GM19043 (cell line): Measurements from ENCODE around the gene GET4.

Experiments used
- ATAC-seq: cut with Tn5 transposase; IDR thresholded peaks from one replicate; pipeline ENCODE4 v1.9.1; 2021; ENCODE audit warnings: low read depth; ENCODE audit not compliant: unreplicated experiment

The GET4 gene

DNA sequence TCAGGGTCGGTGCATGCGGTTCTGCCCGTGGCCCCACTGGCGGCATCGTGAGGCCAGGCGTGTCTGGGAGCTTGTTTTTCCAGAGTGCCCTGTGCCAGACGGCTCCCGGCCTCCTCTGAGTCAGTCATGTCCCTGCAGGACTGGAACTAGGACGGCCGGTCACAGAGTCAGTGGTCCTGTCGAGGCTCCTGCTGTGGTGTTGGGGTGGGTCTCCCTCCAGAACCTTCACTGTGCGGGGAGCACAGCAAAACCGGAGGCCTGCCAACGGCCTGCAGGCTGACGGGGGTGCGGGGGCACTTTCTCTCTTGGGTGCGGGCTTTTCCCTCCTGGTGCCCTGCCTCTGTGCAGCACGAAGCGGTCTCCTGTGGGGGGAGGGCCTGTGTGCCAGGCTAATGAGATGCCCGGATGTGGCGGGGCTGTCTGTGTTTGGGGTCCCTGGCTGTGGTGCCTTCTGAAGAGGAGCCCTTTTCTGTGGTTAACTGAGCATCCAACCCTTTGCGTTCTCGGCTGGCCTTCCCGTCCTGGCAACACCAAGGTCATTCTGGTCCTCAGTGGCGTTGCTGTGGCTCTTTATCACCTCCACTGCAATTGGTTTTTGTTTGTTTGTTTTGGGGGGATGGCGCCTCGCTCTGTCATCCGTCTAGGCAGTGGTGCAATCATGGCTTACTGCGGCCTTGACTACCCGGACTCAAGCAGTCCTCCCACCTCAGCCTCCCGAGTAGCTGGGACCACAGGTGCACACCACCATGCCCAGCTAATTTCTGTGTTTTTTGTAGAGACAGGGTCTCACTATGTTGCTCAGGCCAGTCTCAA, 8.0 kb downstream of the GET4 start:
- no peak for ATAC-seq

DNA sequence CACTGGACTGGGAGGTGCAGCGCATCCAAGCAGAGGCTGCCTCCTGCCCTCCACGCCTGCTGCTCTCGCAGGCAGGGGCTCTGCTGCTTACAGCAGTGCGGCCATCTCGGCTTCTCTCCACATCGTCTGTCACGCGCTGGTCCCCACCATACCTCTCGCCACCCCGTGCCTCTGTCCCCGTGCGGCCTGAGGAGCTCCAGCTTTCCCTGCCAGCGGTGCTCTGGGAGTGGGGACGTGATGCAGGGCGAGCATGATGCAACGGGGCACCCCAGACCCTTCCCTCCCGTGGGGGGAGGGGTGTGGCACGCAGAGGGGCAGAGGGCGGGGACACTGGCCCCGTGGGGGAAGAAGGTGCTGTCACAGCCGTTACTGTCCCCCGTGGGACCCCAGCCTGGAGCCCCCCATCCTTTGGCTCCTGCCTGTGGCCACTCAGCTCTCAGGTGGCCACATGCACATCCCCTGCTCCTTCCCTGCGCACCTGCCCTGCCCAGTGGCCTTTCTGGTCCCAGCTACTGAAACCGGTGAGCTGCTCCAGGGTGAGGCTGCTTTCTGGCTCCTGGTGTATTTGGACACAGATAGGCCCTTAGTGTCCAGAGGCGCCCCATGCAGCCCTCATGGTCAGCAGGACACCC, 9.0 kb downstream of the GET4 start:
- no peak for ATAC-seq

DNA sequence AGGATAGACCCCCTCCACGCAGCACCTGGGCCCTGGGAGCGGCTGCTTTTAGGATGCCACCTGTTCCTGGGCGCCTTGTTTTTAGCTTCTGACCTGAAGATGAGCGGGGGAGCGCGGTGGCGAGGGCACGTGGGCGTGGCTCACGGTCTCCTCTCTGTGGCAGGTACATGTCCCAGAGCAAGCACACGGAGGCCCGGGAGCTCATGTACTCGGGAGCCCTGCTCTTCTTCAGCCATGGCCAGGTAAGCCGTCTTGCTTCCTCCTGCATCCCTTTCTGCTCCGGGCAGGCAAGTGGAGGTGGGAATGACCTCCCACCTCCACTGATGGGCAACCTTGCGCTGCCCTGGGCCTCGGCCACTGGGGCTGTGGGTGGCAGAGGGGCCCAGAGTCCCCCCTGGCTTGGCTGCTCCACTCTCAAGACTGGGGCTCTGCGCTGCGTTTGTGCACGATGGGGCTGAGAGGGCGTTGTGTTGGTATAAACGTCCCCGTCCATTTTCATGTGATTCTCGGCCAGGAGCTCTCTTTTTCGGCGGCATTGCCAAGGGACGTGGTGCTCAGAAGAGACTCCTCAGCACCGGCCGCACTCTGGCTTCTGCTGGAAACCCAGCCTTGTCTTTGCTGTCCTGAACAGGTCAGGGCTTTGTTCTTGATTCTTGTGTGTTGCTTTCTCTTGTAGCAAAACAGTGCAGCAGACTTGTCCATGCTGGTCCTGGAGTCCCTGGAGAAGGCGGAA, 9.7 kb downstream of the GET4 start:
- no peak for ATAC-seq

DNA sequence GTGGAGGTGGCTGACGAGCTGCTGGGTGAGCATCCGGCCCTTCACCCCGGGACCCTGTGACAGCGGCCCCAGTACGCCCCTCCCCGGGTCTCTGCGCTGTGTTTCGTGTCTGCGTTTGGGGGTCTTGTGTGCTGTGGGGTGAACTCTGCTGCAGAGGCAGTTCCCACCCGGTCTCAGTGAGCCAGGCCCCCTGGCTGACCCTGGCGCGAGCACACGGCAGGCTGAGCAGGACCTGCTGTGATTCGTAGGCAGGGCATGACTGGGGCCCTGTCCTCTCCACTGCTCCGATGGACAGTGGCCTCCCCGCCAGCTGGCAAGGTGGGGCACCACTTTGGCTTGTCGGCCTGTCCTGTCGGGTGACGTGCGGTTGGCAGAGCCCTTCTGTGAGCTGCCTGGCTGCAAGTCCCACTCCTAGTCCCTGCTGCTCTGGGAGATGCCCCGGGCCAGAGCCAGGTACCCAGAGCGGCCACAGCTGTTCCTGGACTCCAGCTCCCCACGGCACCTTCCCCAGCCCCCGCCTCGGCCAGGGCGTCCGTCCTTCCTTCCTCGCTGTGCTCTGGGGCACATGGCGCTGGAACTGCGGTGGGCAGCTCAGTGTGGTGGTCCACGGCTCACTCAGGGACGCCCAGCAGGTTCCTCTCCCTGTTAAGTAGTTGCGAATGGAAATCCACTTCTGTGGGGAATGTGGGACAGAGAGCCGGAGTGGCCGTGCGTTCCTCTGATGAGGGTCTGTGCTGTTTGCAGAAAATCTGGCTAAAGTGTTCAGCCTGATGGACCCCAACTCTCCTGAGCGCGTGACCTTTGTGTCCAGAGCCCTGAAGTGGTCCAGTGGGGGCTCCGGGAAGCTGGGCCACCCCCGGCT, 10.5 kb downstream of the GET4 start:
- no peak for ATAC-seq

DNA sequence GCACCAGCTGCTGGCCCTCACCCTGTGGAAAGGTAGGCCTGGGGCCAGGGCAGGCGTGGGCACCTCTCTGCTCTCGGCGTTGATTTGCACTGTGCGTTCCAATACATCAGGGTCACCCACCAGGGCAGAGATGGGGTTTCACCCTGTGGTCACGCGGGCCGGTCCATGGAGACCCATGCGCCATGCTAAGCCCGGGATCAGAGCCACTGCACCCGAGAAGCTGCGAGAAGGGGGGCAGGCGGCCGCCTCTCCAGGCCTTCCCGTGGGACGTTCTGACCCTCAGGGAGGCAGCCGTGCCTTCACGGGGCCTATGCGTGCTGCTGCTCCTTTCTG, 11.1 kb downstream of the GET4 start:
- ATAC-seq, result no peak

DNA sequence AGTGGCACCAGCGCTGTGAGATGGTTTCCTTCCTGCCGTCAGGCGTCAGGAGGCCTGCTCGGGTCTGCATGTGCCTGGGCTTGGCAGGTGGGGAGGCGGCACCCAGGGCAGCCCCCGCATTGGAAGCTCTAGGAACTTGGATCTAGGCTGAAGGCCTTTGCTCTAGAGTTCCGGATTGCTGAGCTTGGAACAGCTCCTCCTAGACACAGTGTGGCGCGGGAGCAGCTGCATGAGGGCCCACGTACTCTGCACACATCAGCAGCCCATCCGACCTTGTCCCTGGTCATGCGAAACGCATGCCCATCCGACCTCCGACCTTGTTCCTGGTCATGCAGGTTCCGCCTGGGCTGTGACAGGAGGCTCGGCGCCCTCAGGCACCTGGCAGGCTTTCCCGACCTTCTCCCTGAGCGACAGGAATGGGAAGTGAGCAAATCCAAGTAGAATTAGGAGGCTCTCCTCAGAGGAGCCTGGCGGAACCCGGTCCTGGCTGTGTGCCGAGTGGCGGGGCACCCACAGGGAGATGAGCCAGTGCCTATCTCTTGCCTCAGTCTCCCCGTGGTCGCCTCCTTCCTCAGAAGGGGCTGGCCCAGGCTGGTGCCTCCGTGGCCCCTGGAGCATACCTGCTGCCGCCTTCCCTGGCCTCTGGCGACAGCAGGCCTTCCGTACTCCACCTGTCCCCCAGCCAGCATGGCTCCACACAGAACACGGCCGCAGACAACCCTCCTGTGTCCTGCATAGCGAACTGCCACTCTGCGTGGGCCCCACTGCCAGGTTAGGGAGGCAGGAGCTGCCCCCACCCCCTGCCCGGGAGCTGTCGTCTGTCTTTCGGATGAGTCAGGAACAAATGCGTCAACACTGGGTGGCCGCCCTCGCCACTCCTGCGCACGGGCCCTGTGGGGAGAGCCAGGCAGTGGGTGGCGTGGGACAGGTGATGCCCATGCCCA, 12.0 kb downstream of the GET4 start:
- no peak for ATAC-seq

DNA sequence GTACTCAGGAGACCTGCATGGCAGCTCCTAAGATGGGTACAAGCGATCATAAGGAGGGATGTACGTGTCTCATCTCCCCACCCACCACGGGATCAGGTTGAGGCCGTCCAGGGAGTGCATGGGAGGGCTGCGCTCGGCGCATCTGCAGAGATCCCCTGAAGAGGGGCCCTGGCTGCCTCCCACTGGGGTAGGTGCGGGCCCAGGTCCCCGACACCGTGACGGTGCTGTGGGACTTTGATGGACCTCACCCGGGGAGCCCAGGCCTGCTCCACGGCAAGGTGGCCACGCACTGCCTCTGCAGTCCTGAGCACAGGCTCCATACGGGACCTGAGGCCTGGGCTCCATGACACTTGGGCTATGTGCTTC, 12.7 kb downstream of the GET4 start:
- ATAC-seq, result no peak

DNA sequence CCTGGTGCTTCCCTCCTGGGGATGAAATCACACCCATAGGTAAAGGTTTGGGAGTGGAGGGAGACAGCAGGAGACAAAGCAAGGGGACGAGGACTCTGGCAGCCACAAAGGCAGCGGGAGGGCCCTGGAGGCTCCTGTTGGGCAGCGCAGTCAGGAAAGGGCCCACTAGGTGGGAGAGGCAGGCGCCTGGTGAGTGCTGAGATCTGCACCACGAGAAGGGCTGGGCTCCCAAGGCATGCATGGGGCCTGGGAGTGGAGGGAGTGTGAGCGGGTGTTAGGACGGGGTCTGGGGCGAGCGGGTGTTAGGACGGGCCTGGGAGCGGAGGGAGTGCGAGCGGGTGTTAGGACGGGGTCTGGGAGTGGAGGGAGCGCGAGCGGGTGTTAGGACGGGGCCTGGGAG, 13.0 kb downstream of the GET4 start:
- ATAC-seq, result no peak

DNA sequence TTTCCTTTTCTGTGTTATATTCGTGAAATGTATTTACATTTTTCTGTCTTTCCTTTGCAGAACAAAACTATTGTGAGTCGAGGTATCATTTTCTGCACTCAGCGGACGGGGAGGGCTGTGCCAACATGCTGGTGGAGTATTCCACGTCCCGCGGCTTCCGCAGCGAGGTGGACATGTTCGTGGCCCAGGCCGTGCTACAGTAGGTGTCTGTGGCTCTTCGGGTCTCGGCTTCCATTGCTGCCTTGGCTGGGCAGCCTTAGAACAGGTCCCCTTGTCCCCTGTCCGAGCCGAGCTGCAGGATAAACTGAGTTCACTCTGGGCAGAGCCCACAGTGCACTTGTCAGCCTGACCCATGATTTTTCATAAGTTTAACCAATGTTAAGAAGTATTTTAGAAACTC, 14.5 kb downstream of the GET4 start:
- no peak for ATAC-seq

DNA sequence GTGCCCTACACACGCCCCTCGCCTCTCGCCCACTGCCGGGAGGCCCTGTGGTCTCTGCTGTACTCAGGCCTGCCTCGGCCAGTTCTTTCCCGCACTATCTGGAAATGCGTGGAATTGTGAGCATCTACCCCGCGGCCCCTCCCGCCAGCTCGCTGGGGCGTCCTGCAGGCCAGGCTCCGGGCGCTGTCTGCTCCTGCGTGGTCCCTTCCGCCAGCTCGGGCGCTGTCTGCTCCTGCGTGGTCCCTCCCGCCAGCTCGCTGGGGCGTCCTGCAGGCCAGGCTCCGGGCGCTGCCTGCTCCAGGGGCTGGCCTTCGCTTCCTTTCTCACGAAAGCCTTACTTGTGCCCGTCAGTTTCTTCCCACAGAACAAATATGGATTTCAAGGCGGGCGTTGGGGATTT, 14.9 kb downstream of the GET4 start:
- no peak for ATAC-seq

DNA sequence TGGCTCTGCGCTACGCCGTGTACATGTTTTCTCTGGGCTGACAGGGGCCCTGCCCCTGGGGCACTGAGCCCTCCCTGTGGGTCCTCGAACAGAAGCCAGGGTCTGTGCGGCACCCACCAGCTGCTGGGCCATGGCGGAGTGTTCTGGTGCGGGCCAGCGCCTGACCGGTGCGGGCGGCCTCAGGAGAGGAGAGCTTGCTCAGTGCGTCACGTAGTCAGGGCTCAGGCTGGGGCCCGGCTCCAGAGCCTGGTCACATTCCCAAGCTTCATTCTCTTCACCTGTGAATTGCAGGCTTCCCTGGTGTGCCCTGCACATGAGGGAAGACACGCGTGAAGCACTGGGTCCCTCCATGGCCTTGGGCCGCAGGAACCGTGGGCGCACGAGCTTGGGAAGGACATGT, 15.5 kb downstream of the GET4 start:
- ATAC-seq, result no peak

DNA sequence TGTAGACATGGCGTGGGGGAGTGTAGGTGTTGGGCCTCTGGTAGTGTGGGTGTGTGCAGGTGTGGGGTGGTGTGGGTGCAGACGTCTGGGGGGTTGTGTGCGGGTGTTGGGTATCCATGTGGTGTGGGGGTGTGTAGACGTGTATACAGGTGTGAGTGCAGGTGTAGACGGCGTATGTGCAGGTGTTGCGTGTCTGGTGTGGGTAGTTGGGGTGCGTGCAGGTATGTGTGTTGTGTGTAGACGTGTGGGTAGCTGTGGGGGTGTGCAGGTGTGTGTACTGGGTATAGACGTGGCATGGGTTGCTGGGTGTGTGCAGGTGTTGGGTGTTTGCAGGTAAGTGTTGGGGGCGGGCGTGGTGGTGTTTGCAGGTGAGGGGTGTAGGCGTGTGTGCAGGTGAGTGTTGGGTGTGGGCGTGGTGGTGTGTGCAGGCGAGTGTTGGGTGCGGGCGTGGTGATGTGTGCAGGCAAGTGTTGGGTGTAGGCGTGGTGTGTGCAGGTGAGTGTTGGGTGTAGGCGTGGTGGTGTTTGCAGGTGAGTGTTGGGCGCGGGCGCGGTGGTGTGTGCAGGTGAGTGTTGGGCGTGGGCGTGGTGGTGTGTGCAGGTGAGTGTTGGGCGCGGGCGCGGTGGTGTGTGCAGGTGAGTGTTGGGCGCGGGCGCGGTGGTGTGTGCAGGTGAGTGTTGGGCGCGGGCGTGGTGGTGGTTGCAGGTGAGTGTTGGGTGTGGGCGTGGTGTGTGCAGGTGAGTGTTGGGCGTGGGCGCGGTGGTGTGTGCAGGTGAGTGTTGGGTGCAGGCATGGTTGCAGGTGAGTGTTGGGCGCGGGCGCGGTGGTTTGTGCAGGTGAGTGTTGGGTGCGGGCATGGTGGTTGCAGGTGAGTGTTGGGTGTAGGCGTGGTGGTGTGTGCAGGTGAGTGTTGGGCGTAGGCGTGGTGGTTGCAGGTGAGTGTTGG, 16.6 kb downstream of the GET4 start:
- ATAC-seq, result no peak

DNA sequence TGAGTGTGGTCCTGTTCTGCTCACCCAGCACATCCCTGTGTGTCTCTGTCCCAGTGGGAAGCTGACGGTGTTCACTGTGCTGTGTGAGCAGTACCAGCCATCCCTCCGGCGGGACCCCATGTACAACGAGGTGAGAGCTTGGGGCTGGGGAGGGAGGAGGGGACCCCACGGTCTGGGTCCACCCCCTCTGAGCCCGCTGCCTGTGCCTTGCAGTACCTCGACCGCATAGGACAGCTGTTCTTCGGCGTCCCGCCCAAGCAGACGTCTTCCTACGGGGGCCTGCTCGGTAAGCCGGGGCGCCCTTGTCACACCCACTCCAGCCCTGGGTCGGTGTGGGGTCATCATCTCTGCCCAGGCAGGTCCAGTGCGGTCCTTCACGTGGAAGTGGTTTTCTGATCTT, 17.3 kb downstream of the GET4 start:
- no peak for ATAC-seq

DNA sequence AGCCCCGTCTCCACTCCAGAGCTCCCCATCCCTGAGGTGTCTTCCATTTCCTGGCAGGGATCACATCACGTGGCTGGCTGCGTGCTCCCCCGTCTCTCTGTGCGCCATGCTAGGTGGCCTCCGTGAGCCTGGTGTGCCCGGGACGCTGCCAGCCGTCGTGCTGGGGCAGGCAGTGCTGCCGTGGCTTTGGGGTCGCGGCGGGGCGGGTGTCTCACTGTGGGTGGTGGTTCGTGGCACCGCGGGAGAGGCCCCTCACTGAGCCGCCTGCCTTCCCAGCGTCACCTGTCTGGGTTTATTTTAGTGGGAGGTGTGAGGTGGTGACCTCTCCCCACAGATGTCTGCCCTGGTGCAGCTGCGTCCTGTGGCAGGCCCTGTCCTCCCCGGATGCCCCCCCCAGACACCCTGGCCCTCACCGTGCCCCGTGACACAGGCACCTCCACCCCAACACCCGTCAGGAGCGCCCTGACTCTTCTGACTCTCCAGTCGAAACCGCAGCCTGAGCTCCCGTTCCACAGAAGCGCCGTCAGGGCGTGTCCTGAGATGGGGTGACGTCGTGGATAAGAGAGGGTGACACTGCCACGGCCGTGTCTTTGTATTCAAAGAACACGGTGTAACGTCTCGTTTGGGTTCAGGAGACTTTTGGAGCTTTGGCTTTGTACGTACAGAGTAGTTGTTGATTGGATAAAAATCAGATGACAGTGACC, 18.0 kb downstream of the GET4 start:
- ATAC-seq, result no peak

DNA sequence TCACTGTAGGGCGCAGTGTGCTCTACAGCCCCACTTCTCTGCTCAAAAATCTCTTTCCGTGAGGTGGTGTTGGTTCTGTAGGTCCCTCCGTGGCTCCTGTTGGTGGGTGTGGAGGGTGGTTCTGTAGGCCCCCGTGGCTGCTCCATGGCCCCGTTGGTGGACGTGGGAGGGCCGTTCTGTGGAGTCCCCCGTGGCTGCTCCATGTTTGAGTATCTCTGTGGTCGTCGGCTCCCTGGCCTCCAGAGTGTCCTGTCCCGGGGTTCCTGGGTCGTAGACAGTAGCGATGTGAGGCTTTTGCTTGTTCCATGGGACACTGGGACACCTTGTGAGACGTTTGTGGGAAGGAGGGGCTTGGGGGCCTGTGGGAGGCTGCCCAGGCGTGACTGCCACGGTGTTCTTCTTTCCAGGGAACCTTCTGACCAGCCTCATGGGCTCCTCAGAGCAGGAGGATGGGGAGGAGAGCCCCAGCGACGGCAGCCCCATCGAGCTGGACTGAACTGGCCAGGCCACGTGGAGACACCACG, 18.6 kb downstream of the GET4 start:
- no peak for ATAC-seq

DNA sequence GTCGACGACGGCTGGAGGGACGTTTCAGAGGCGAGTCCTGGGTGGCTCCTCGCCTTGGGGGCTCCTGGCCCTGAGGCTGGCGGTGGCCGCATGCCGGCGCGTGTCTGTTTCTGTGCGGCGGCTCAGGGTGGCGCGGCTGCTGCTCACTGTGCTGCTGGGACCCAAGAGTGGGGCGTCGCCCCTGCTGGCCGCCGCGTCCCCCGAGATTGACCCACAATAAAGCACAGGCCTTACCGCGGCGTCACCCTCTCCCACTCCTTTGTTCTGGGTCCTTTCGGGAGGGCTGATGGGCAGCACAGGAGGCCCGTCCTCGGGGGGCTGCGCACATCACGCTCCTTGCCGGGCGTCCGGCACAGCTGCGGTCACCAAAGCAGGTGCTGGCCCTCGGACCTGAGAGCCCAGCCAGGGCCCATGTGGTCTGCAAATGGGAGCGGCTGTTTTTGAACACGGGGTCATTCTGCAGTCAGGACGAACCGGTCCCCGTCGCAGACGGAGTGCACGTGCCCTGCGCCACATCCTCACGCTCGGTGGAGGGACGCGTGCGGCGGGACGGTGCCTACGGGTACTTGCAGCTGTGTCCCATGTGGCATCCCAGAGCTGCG, 19.2 kb downstream of the GET4 start:
- ATAC-seq, result no peak

DNA sequence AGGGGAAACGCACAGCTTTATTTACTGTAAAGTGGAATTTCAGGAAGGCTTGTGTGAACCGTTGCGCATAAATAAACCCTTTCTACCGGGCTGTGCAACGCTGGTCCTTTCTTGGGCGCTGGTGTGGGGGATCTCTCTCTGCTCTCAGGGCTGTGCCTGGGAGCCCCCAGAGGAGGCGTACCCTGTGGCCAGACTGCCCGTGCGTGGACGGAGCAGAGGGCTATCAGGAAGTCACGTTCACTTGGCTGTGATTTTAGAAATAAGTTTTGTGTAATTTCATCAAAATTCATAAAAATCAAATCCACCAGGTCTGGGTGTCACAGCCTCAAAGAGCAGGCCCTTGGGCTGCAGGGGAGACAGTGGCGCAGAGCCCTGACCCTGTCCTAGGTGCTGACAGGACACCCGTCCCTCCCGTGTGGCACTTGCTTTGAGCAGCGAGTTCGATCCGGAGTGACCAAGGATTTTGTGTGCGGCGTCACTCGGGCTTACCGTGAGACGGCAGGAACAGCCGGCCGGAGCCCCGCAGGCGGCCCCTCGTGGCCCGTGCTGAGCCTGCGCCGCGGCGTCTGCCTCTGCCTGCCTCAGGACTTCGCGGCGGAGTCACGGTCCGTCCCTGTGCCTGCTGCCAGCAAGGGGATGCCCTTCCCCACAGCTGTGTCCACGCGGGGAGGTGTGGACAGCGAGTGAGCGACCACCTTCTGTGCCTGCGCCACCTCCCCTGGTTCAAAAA, 20.2 kb downstream of the GET4 start:
- ATAC-seq, result no peak
